NCI-H748 (cell line): ENCODE results near the gene RAF1.

ENCODE experiments used
- DNase-seq: peaks from one replicate; lab custom pipeline; 2025; ENCODE audit not compliant: unreplicated experiment; lab: John Stamatoyannopoulos, UW

Gene RAF1

GRCh38 chr3:12593473-12593872, 70.4 kb downstream of the RAF1 start:
- no peak for DNase-seq

GRCh38 chr3:12591997-12592715, 71.8 kb downstream of the RAF1 start:
- no peak for DNase-seq

GRCh38 chr3:12591456-12591855, 72.5 kb downstream of the RAF1 start:
- DNase-seq, result no peak

- DNase-seq, result no peak
These were observed 73.8 kb downstream of the RAF1 start for GRCh38 chr3:12590096-12590495.

GRCh38 chr3:12588039-12589009, 75.6 kb downstream of the RAF1 start:
- peak; percentile 84 for DNase-seq

- no peak for DNase-seq
These were observed 77.5 kb downstream of the RAF1 start for GRCh38 chr3:12586403-12586802.

- no peak for DNase-seq
These were observed 77.9 kb downstream of the RAF1 start for GRCh38 chr3:12585970-12586369.

- DNase-seq, result no peak
These were observed 78.7 kb downstream of the RAF1 start for GRCh38 chr3:12585181-12585580.

GRCh38 chr3:12584083-12584482, 79.8 kb downstream of the RAF1 start:
- DNase-seq, result no peak

GRCh38 chr3:12583280-12583679, 80.6 kb downstream of the RAF1 start:
- no peak for DNase-seq

GRCh38 chr3:12582730-12583129, 81.2 kb downstream of the RAF1 start:
- DNase-seq, result no peak

- no peak for DNase-seq
These were observed 84.0 kb downstream of the RAF1 start for GRCh38 chr3:12579905-12580304.

GRCh38 chr3:12579456-12579855, 84.5 kb downstream of the RAF1 start:
- no peak for DNase-seq

GRCh38 chr3:12578742-12579141, 85.2 kb downstream of the RAF1 start:
- DNase-seq, result no peak

GRCh38 chr3:12577379-12577778, 86.5 kb downstream of the RAF1 start:
- no peak for DNase-seq

- no peak for DNase-seq
These were observed 89.3 kb downstream of the RAF1 start for GRCh38 chr3:12574661-12575060.

GRCh38 chr3:12574131-12574530, 89.8 kb downstream of the RAF1 start:
- no peak for DNase-seq

- no peak for DNase-seq
These were observed 91.9 kb downstream of the RAF1 start for GRCh38 chr3:12571986-12572385.

- no peak for DNase-seq
These were observed 94.1 kb downstream of the RAF1 start for GRCh38 chr3:12569836-12570235.

- no peak for DNase-seq
These were observed 95.2 kb downstream of the RAF1 start for GRCh38 chr3:12568747-12569146.

- DNase-seq, result no peak
These were observed 96.9 kb downstream of the RAF1 start for GRCh38 chr3:12566976-12567375.

- DNase-seq, result no peak
These were observed 101.5 kb downstream of the RAF1 start for GRCh38 chr3:12562451-12562850.
